Measurements from ENCODE around the gene COQ4.

DNA sequence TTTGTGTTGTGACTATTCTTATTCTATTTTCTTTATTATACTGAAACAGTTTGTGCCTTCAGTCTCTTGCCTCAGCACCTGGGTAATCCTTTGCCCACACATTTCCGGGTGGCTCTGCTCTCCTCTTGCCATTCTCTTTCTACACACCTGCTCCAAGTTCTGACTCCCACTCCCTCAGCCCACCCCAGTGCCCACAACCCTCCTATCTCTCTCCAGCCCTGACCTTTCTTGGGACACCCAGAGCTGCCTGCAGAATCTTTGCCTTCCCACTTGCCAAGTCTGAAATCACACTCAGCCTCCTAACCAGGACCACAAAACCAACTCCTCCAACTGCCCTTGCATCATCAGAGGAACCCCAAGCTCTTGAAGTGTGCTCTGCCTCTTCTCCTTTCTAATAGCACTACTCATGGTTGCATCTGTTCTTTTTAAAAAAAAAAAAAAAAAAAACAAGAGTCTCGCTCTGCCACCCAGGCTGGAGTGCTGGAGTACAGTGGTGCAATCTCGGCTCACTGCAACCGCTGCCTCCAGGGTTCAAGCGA lies 42.5 kb upstream of the COQ4 start:
- TF ChIP-seq, protein P1, sequence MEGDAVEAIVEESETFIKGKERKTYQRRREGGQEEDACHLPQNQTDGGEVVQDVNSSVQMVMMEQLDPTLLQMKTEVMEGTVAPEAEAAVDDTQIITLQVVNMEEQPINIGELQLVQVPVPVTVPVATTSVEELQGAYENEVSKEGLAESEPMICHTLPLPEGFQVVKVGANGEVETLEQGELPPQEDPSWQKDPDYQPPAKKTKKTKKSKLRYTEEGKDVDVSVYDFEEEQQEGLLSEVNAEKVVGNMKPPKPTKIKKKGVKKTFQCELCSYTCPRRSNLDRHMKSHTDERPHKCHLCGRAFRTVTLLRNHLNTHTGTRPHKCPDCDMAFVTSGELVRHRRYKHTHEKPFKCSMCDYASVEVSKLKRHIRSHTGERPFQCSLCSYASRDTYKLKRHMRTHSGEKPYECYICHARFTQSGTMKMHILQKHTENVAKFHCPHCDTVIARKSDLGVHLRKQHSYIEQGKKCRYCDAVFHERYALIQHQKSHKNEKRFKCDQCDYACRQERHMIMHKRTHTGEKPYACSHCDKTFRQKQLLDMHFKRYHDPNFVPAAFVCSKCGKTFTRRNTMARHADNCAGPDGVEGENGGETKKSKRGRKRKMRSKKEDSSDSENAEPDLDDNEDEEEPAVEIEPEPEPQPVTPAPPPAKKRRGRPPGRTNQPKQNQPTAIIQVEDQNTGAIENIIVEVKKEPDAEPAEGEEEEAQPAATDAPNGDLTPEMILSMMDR (IDR thresholded peaks at IDR 0.05) = no peak
- TF ChIP-seq POLR2A (IDR thresholded peaks at IDR 0.05) = no peak
